Measurements from ENCODE around the gene CHAC2.

DNA sequence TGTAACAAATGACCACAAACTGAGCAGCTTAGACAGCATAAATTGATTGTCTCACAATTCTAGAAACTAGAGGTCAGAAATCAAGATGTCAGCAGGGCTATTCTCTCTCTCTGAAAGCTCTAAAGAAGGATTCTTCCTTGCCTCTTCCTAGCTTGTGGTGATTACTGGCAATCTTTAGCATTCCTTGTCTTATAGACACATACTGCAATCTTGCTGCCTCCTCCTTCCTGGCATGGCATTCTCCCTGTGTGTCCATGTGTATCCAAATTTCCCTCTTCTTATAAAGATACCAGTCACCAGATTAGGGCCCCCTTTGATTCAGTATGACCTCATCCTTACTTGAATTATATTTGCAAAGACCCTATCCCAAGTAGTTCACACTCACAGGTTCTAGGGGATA lies 16.8 kb downstream of the CHAC2 start:
- TF ChIP-seq, protein P1, sequence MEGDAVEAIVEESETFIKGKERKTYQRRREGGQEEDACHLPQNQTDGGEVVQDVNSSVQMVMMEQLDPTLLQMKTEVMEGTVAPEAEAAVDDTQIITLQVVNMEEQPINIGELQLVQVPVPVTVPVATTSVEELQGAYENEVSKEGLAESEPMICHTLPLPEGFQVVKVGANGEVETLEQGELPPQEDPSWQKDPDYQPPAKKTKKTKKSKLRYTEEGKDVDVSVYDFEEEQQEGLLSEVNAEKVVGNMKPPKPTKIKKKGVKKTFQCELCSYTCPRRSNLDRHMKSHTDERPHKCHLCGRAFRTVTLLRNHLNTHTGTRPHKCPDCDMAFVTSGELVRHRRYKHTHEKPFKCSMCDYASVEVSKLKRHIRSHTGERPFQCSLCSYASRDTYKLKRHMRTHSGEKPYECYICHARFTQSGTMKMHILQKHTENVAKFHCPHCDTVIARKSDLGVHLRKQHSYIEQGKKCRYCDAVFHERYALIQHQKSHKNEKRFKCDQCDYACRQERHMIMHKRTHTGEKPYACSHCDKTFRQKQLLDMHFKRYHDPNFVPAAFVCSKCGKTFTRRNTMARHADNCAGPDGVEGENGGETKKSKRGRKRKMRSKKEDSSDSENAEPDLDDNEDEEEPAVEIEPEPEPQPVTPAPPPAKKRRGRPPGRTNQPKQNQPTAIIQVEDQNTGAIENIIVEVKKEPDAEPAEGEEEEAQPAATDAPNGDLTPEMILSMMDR (IDR thresholded peaks at IDR 0.05; ENCODE audit: poor library complexity): no peak
- no peak for TF ChIP-seq EZH2 (IDR thresholded peaks at IDR 0.05; ENCODE audit: borderline replicate concordance)

Data from hepatocyte (in vitro differentiated cells).